Mesendoderm (in vitro differentiated cells): Measurements from ENCODE around the gene PPP1R16B.

Experiments used
- DNase-seq: peaks from one replicate; pipeline ENCODE4 v3.0.0; 2013
- H2AK5ac ChIP-seq: 2 replicates; pipeline ENCODE4 v1.6.1; 2013; ENCODE audit warnings: low read length, inconsistent platforms
- H2BK120ac ChIP-seq: 2 replicates; pipeline ENCODE4 v1.6.1; 2013; ENCODE audit warnings: low read depth, mild to moderate bottlenecking, low read length, moderate library complexity, mixed read lengths
- H2BK15ac ChIP-seq: replicated peaks from 2 replicates; pipeline ENCODE4 v1.6.1; 2013; ENCODE audit warnings: low read depth, mild to moderate bottlenecking, moderate library complexity
- H2BK5ac ChIP-seq: 2 replicates; pipeline ENCODE4 v1.6.1; 2013; ENCODE audit warnings: low read length, inconsistent platforms
- H3K18ac ChIP-seq: 2 replicates; pipeline ENCODE4 v1.6.1; 2013; ENCODE audit warnings: mild to moderate bottlenecking, low read length, mixed read lengths
- H3K23ac ChIP-seq: one replicate; pipeline ENCODE4 v1.6.1; 2013; ENCODE audit warnings: low read length
- H3K27ac ChIP-seq: 2 replicates; pipeline ENCODE4 v1.5.1; 2013; ENCODE audit warnings: low read depth, mild to moderate bottlenecking, inconsistent platforms, low read length, moderate library complexity
- H3K27me3 ChIP-seq: 2 replicates; pipeline ENCODE4 v1.6.1; 2013; ENCODE audit warnings: low read length, control low read depth, mild to moderate bottlenecking, inconsistent platforms; ENCODE audit not compliant: insufficient read depth, poor library complexity
- H3K36me3 ChIP-seq: 2 replicates; pipeline ENCODE4 v1.6.1; 2013; ENCODE audit warnings: low read length, inconsistent platforms; ENCODE audit not compliant: control insufficient read depth, insufficient read depth
- H3K4ac ChIP-seq: one replicate; pipeline ENCODE4 v1.6.1; 2013; ENCODE audit warnings: low read depth, mild to moderate bottlenecking, low read length, moderate library complexity
- H3K4me1 ChIP-seq: 2 replicates; pipeline ENCODE4 v1.6.1; 2013; ENCODE audit warnings: low read depth, low read length, inconsistent platforms; ENCODE audit not compliant: control insufficient read depth
- H3K4me2 ChIP-seq: 2 replicates; pipeline ENCODE4 v1.6.1; 2013; ENCODE audit warnings: low read length
- H3K4me3 ChIP-seq: 2 replicates; pipeline ENCODE4 v1.5.1; 2013; ENCODE audit warnings: mild to moderate bottlenecking, low read length
- H3K56ac ChIP-seq: one replicate; pipeline ENCODE4 v1.6.1; 2013; ENCODE audit warnings: low read length
- H3K79me1 ChIP-seq: 2 replicates; pipeline ENCODE4 v1.6.1; 2013; ENCODE audit warnings: low read length, inconsistent platforms
- H3K79me2 ChIP-seq: 2 replicates; pipeline ENCODE4 v1.6.1; 2013; ENCODE audit warnings: mild to moderate bottlenecking, low read length; ENCODE audit not compliant: control insufficient read depth, insufficient read depth
- H3K9ac ChIP-seq: 2 replicates; pipeline ENCODE4 v1.6.1; 2013; ENCODE audit warnings: low read length, inconsistent platforms
- H4K5ac ChIP-seq: one replicate; pipeline ENCODE4 v1.6.1; 2013; ENCODE audit warnings: low read length
- H4K8ac ChIP-seq: one replicate; pipeline ENCODE4 v1.6.1; 2013; ENCODE audit warnings: low read depth, mild to moderate bottlenecking, control low read depth, low read length, moderate library complexity
- WGBS: extraction: QIAGEN DNeasy Blood & Tissue Kit; methylation state at CpG from one replicate; pipeline ENCODE4 v1.1.7; 2013; ENCODE audit warnings: low lambda C conversion rate, missing lambda C conversion rate; ENCODE audit not compliant: insufficient coverage; ENCODE audit errors: extremely low coverage; 5-methylcytosine and 5-hydroxymethylcytosine counted together

PPP1R16B gene

DNA sequence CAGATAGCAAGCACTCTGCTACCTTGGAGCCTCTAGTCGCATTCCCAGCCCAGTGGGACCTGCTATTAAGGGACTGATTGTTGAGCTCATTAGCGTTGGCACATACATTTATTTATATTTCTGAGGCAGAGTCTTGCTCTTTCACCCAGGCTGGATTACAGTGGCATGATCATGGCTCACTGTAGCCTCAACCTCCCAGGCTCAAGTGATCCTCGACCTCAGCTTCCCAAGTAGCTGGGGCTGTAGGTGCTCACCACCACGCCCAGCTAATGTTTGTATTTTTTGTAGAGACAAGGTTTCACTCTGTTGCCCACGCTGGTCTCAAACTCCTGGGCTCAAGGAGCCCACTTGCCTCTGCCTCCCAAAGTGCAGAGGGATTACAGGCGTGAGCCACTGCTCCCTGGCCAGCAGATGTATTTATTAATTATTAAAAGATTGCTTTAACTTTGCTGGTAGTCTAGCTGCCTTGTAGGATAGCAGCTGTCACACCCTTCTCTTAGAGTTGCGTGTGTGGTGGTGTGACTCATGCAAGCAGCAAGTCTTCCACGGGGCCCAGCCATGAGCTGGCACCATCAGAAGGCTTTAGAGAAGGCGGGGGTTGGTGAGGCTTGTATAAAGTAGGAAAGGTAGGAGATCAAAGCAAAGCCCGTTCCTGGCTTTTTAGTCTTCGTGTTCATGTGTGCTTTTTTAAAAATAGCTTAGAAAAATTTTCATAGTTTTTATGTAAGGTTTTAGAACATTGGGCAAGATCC, 40.8 kb upstream of the PPP1R16B start:
- H3K4me1 ChIP-seq = no peaks in the 10 kb centered on the region
- no peak overlapping the region for H2BK5ac ChIP-seq
- no peak overlapping the region for H3K27ac ChIP-seq
- no peak overlapping the region for H4K5ac ChIP-seq
- no peaks in the 10 kb centered on the region for H3K36me3 ChIP-seq
- H3K4me3 ChIP-seq = no peak overlapping the region
- DNase-seq = peak; percentile 50
- H3K23ac ChIP-seq = no peak overlapping the region
- H2BK120ac ChIP-seq = no peak overlapping the region
- H3K79me1 ChIP-seq = no peaks in the 10 kb centered on the region
- no peak overlapping the region for H4K8ac ChIP-seq
- no peak overlapping the region for H2BK15ac ChIP-seq
- H3K79me2 ChIP-seq = no peaks in the 10 kb centered on the region
- no peaks in the 10 kb centered on the region for H3K27me3 ChIP-seq
- no peak overlapping the region for H3K9ac ChIP-seq
- no CpG with 5 or more reads among the region's 11 CpGs for WGBS
- no peak overlapping the region for H3K4ac ChIP-seq
- H3K18ac ChIP-seq = no peak overlapping the region
- no peak overlapping the region for H3K56ac ChIP-seq
- H2AK5ac ChIP-seq = no peak overlapping the region
- no peak overlapping the region for H3K4me2 ChIP-seq

DNA sequence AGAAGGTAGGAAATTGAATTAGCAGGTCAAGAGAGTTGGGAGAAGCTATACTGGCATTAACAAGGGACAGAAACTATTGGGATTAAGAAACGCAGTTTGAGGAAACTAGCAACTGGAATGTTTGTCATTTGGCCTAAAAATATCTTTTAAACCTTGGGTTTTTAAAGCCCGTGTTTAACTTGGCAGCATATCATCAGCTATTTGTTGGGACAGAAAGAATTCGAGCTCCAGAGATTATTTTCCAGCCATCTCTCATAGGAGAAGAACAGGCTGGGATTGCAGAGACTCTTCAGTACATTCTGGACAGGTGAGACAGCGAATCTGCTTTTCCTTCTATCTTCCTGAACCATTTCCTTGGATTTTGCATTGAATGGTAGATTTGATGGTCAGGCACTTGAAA, 39.4 kb upstream of the PPP1R16B start:
- no peak overlapping the region for H4K8ac ChIP-seq
- no peak overlapping the region for H3K4me2 ChIP-seq
- H3K79me1 ChIP-seq = no peaks in the 10 kb centered on the region
- H3K56ac ChIP-seq = no peak overlapping the region
- no peak overlapping the region for H4K5ac ChIP-seq
- WGBS = no CpG with 5 or more reads among the region's 4 CpGs
- no peaks in the 10 kb centered on the region for H3K79me2 ChIP-seq
- no peaks in the 10 kb centered on the region for H3K4me1 ChIP-seq
- H3K27ac ChIP-seq = no peak overlapping the region
- no peak overlapping the region for H2BK15ac ChIP-seq
- H3K18ac ChIP-seq = no peak overlapping the region
- H3K27me3 ChIP-seq = no peaks in the 10 kb centered on the region
- peaks cover 2% of the 10 kb centered on the region for H3K36me3 ChIP-seq
- H3K4me3 ChIP-seq = no peak overlapping the region
- H3K23ac ChIP-seq = no peak overlapping the region
- H2BK120ac ChIP-seq = no peak overlapping the region
- no peak for DNase-seq
- H2AK5ac ChIP-seq = no peak overlapping the region
- no peak overlapping the region for H2BK5ac ChIP-seq
- H3K4ac ChIP-seq = no peak overlapping the region
- H3K9ac ChIP-seq = no peak overlapping the region

DNA sequence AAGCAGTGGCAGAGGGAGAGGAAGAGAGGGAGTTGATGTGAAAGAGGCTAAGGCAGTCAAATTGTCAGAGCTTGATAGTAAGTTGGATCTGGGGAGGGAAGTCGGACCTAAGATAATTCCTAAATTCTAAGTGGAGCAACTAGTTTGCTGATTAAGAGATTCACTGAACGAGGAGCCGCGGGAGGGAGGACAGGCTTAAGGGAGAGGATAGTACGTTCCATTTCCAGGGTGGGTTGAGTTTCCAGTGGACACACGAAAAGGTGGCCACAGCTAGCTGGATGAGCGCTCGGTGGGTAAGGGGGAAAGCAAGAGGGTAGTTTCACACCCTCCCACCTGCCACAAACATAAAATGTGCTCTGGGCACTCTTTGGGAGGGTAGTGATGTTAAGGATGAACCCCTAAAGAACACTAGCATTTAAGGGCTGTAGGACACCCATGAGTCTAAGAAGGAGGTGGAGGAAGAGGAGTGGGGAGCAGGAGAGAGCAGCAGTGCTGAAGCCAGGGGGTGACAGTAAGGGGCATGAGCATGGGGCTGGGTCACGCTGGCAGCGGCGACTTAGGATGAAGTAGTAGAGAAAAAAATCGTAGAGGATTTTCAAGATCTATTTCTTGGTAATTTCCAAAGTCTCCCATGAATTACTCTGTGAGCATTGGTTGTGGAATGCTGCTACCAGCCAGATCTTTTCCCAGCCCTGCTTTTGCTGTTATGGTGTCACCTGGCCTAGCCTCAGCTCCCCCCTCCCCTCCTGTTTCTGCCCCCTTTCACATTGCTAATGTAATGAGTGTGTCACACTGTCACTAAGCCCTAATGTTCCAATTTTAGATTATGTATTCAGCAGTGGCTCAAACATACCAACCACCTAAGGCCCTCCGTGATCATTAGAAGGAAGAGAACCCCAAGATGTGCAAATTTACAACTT, 35.9 kb upstream of the PPP1R16B start:
- no peak overlapping the region for H4K5ac ChIP-seq
- H3K36me3 ChIP-seq = peaks cover 6% of the 10 kb centered on the region

DNA sequence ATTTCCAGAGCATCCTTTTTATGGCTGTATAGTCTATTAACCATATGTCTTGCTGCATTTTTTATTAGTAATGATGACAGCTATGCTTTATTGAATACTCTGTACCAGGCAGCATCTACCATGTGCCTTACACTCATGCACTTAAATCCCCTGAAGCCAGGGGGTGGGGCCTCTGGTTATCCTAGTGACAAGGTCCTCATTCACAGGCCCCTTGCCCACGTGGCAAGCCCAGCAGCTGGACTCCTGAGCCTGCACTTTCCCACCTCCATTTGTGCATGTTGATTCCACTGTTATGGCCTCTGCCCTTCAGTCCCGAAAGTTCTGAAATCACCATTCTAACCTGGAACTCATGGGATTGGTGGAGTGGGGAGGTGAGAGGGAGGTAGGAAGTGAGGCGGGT, 35.0 kb upstream of the PPP1R16B start:
- H3K4me2 ChIP-seq = no peak overlapping the region
- no peak overlapping the region for H4K5ac ChIP-seq
- peaks cover 6% of the 10 kb centered on the region for H3K36me3 ChIP-seq
- H3K4me3 ChIP-seq = no peak overlapping the region
- H2BK15ac ChIP-seq = no peak overlapping the region
- H3K79me1 ChIP-seq = no peaks in the 10 kb centered on the region
- H2AK5ac ChIP-seq = no peak overlapping the region
- WGBS = no CpG with 5 or more reads among the region's 3 CpGs
- H3K79me2 ChIP-seq = no peaks in the 10 kb centered on the region
- no peak overlapping the region for H3K18ac ChIP-seq
- H3K27ac ChIP-seq = no peak overlapping the region
- H3K27me3 ChIP-seq = no peaks in the 10 kb centered on the region
- no peak overlapping the region for H3K56ac ChIP-seq
- H4K8ac ChIP-seq = no peak overlapping the region
- no peak overlapping the region for H2BK5ac ChIP-seq
- DNase-seq = no peak
- H3K4ac ChIP-seq = no peak overlapping the region
- H3K9ac ChIP-seq = no peak overlapping the region
- H3K23ac ChIP-seq = no peak overlapping the region
- H3K4me1 ChIP-seq = no peaks in the 10 kb centered on the region
- no peak overlapping the region for H2BK120ac ChIP-seq

More for the DNA sequence above, 35.9 kb upstream of the PPP1R16B start:
- no peak for DNase-seq
- Histone ChIP-seq H2AK5ac (no peak overlapping the region), H3K79me1 (no peaks in the 10 kb centered on the region), H3K23ac (no peak overlapping the region), H3K4ac (no peak overlapping the region), H2BK15ac (no peak overlapping the region), H3K27me3 (no peaks in the 10 kb centered on the region), H3K27ac (no peak overlapping the region), H3K56ac (no peak overlapping the region), H3K9ac (no peak overlapping the region), H3K4me3 (no peak overlapping the region), H3K4me1 (no peaks in the 10 kb centered on the region), H3K79me2 (no peaks in the 10 kb centered on the region), H4K8ac (no peak overlapping the region), H2BK120ac (no peak overlapping the region), H3K4me2 (no peak overlapping the region), H3K18ac (no peak overlapping the region), H2BK5ac (no peak overlapping the region)
- WGBS = no CpG with 5 or more reads among the region's 13 CpGs

DNA sequence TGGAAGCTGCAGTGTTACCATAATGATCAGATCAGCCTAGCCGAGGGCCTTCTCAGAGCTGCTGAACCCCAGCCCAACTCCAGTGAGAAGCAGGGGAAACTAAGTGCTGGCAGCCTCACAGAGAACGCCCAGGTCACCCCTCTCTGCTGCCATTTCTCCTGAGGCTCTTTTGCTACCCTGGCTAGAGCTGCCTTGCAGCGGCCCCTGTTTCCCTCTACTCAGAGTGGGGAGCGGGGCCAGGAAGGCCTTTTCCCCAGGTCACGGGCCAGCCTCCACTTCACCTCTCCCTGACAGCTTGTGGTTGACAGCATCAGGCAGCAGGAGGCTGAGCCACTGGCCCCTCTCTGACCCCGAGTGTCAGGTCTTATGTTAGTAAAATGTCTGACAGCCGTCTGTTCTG, 34.5 kb upstream of the PPP1R16B start:
- H3K27ac ChIP-seq = no peak overlapping the region
- H2BK120ac ChIP-seq = no peak overlapping the region
- no peak overlapping the region for H3K4me2 ChIP-seq
- DNase-seq = no peak
- H3K18ac ChIP-seq = no peak overlapping the region
- H3K79me1 ChIP-seq = no peaks in the 10 kb centered on the region
- H3K4me3 ChIP-seq = no peak overlapping the region
- H3K56ac ChIP-seq = no peak overlapping the region
- WGBS = no CpG with 5 or more reads among the region's 7 CpGs
- no peak overlapping the region for H2AK5ac ChIP-seq
- H3K4ac ChIP-seq = no peak overlapping the region
- H4K8ac ChIP-seq = no peak overlapping the region
- H3K4me1 ChIP-seq = no peaks in the 10 kb centered on the region
- H3K36me3 ChIP-seq = peaks cover 6% of the 10 kb centered on the region
- no peak overlapping the region for H2BK5ac ChIP-seq
- no peak overlapping the region for H4K5ac ChIP-seq
- no peak overlapping the region for H3K9ac ChIP-seq
- H3K79me2 ChIP-seq = no peaks in the 10 kb centered on the region
- H2BK15ac ChIP-seq = no peak overlapping the region
- no peak overlapping the region for H3K23ac ChIP-seq
- no peaks in the 10 kb centered on the region for H3K27me3 ChIP-seq
